ENCODE results near the gene KIF18B. TPM values are rescaled to one million over a fixed set of nuclear protein-coding genes. Genes with fewer than 3 reads are reported as not detected.
"Not testable (repeated sequence)": the region's sequence is repeated elsewhere in the genome, so short reads cannot be mapped to it uniquely, and the experiment has no call there.

KIF18B gene
- total and polyA plus RNA-seq, 2 donors (not counting 3 experiments of a cell fraction or from before 2014, with no cell fraction given), result 24.5 to 50.3 TPM

DNA sequence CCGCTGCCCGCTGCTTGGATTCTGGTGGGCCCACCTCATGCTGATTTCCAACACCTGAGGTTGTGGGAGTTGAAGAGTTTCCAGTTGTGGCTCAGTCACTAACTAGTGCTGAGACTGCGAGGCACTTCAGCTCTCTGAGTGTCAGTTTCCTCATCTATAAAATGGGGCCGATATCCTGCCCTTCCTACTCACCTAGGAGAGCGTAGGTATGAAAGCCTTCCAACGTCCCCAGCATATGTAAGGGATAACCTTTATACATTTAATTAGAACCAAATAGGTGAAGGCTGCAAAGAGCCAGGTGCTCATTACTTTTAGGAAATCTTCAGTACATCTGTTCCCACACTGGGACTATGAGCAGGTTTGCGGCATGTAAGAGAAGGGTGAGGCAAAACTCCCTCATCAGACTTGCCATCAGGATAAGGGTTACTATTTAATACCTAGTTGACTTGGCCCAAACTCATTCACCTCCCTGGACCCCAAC lies 782 bp upstream of the KIF18B start:
- peaks cover 41% of the 10 kb centered on the region for H3K79me2 ChIP-seq (ENCODE audit: control insufficient read depth, insufficient read depth, low read length)
- peak overlapping the region in 2 of 3 experiments; percentile 46 to 63 for H3K4me3 ChIP-seq (replicated peaks in 1 of 3; ENCODE audit: insufficient read depth in 1 of 3, low read depth in 1 of 3, low read length in 3 of 3)
- BruUV-seq (replicated peaks), result no TSS peak
- ChIA-PET POLR2A (no interaction called here), CTCF (no interaction called here)
- H3K36me3 ChIP-seq (ENCODE audit: control insufficient read depth in 2 of 2, extremely low read depth in 1 of 2, insufficient read depth in 2 of 2, low read length in 2 of 2), result no peaks in the 10 kb centered on the region
- H2AFZ ChIP-seq (ENCODE audit: low read depth, low read length), result peak overlapping the region; percentile 71
- H3K4me2 ChIP-seq (ENCODE audit: insufficient read depth, low read length), result peak overlapping the region; percentile 84
- dilution Hi-C loops (cut with MboI; ENCODE audit: extremely low pct_ligation_motif_present, low sequenced_read_pairs), result no loop called here
- H3K9ac ChIP-seq (replicated peaks; ENCODE audit: extremely low read depth, insufficient read depth, low read length), result no peak overlapping the region
- intact Hi-C loops (cut with micrococcal nuclease), result no loop called here
- TF ChIP-seq EZH2 (IDR thresholded peaks at IDR 0.05; ENCODE audit: borderline replicate concordance, low read depth, low read length, severe bottlenecking), result no peak
- TF ChIP-seq MYC (IDR thresholded peaks at IDR 0.05; ENCODE audit: low read depth, low read length), result no peak
- TF ChIP-seq, protein P1, sequence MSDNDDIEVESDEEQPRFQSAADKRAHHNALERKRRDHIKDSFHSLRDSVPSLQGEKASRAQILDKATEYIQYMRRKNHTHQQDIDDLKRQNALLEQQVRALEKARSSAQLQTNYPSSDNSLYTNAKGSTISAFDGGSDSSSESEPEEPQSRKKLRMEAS (IDR thresholded peaks at IDR 0.05; ENCODE audit: insufficient read depth, insufficient read length), result no peak
- no peak for TF ChIP-seq POLR2A (IDR thresholded peaks at IDR 0.05; ENCODE audit: low read depth, low read length)
- no peak for TF ChIP-seq POLR2AphosphoS5 (IDR thresholded peaks at IDR 0.05; ENCODE audit: insufficient read depth, low read depth, low read length)
- TF ChIP-seq JUN (IDR thresholded peaks at IDR 0.05; ENCODE audit: borderline replicate concordance, insufficient read depth, insufficient read length, low read depth), result no peak
- no peak for TF ChIP-seq GATA2 (IDR thresholded peaks at IDR 0.05; ENCODE audit: insufficient read depth, insufficient read length, low read depth, low read length)
- no peak for TF ChIP-seq FOS (IDR thresholded peaks at IDR 0.05; ENCODE audit: borderline replicate concordance, insufficient read depth, low read length)
- no peak for TF ChIP-seq CTCF (IDR thresholded peaks at IDR 0.05; ENCODE audit: extremely low read depth in 1 of 2, insufficient read depth in 1 of 2, low read depth in 1 of 2, low read length in 2 of 2)
- H3K9me3 ChIP-seq (replicated peaks; ENCODE audit: control insufficient read depth, insufficient read depth, low read length), result no peaks in the 10 kb centered on the region
- H3K4me1 ChIP-seq (ENCODE audit: control insufficient read depth, extremely low read depth, insufficient read depth, low read length), result peaks cover 11% of the 10 kb centered on the region
- H3K27ac ChIP-seq (ENCODE audit: insufficient read depth, low read depth, low read length), result peak overlapping the region; percentile 59
- H3K27me3 ChIP-seq (ENCODE audit: control insufficient read depth in 2 of 2, insufficient read depth in 2 of 2, low read length in 2 of 2), result no peaks in the 10 kb centered on the region
- H3K9me1 ChIP-seq (replicated peaks; ENCODE audit: control insufficient read depth, extremely low read depth, insufficient read depth, low read length), result no peaks in the 10 kb centered on the region
- no peaks in the 10 kb centered on the region for H4K20me1 ChIP-seq (replicated peaks; ENCODE audit: control insufficient read depth, extremely low read depth, insufficient read depth, low read length)
- DNase-seq (ENCODE audit: low read depth, low spot score), result no peak
- no peak for FAIRE-seq

DNA sequence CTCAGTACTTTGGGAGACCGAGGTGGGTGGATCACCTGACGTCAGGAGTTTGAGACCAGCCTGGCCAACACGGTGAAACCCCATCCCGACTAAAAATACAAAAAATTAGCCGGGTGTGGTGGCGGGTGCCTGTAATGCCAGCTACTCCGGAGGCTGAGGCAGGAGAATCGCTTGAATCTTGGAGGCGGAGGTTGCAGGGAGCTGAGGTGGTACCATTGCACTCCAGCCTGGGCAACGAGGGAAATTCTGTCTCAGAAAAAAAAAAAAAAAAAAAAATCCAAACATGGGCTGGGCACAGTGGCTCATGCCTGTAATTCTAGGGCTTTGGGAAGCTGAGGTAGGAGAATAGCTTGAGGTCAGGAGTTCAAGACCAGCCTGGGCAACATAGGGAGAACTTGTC lies 1.9 kb downstream of the KIF18B start:
- H3K27me3 ChIP-seq (ENCODE audit: control insufficient read depth in 2 of 2, insufficient read depth in 2 of 2, low read length in 2 of 2); H2AFZ ChIP-seq (ENCODE audit: low read depth, low read length); DNase-seq (ENCODE audit: low read depth, low spot score); H3K9me1 ChIP-seq (replicated peaks; ENCODE audit: control insufficient read depth, extremely low read depth, insufficient read depth, low read length); FAIRE-seq; POLR2A ChIA-PET; H3K9ac ChIP-seq (replicated peaks; ENCODE audit: extremely low read depth, insufficient read depth, low read length); BruUV-seq (replicated peaks); H3K9me3 ChIP-seq (replicated peaks; ENCODE audit: control insufficient read depth, insufficient read depth, low read length); dilution Hi-C loops (cut with MboI; ENCODE audit: extremely low pct_ligation_motif_present, low sequenced_read_pairs); H3K27ac ChIP-seq (ENCODE audit: insufficient read depth, low read depth, low read length); H3K36me3 ChIP-seq (ENCODE audit: control insufficient read depth in 2 of 2, extremely low read depth in 1 of 2, insufficient read depth in 2 of 2, low read length in 2 of 2); H4K20me1 ChIP-seq (replicated peaks; ENCODE audit: control insufficient read depth, extremely low read depth, insufficient read depth, low read length): not testable (repeated sequence)
- Histone ChIP-seq H3K4me2 (ENCODE audit: insufficient read depth, low read length) (peak overlapping the region; percentile 83), H3K4me1 (ENCODE audit: control insufficient read depth, extremely low read depth, insufficient read depth, low read length) (peaks cover 11% of the 10 kb centered on the region), H3K4me3 (replicated peaks in 1 of 3; ENCODE audit: insufficient read depth in 1 of 3, low read depth in 1 of 3, low read length in 3 of 3) (peak overlapping the region in 1 of 3 experiments; percentile 90), H3K79me2 (ENCODE audit: control insufficient read depth, insufficient read depth, low read length) (peaks cover 67% of the 10 kb centered on the region)
- CTCF ChIA-PET, result interaction anchor here (0.7 to 3.0 kb wide), 3 partner anchors 19 to 384 kb away, joined by 3 to 10 read pairs (median 3); partner anchors contain the start of gene ACBD4
- intact Hi-C loops (cut with micrococcal nuclease), result loop anchor here (2.0 kb wide), 1 partner anchor 73 kb away; no protein-coding TSS in a partner anchor

Data from endothelial cell of umbilical vein (primary cell).